T-helper 17 cell (primary cell): ENCODE measurements around the gene LRRC72. TPM values are rescaled to one million over a fixed set of nuclear protein-coding genes. Genes with fewer than 3 reads are reported as not detected.
"Not testable (repeated sequence)": the region's sequence is repeated elsewhere in the genome, so short reads cannot be mapped to it uniquely, and the experiment has no call there.

Experiments used
- ATAC-seq: fragments of 150-1000 bp; cut with Tn5 transposase; 2 replicates; pipeline ENCODE4 v1.10.0; 2021; ENCODE audit warnings: mild to moderate bottlenecking, moderate library complexity
- DNase-seq, 3 donors: peaks; one replicate each; pipeline versions ENCODE4 v3.0.0 to v3.0.0-alpha.2; 2020 to 2021
- H3K9me3 ChIP-seq: one replicate; pipeline ENCODE4 v1.7.0; 2013; ENCODE audit warnings: low read length, mild to moderate bottlenecking; ENCODE audit not compliant: control insufficient read depth, poor library complexity, severe bottlenecking
- H3K27ac Mint-ChIP-seq: one replicate; pipeline ENCODE4 v1.8.0; 2022; ENCODE audit warnings: mild to moderate bottlenecking, moderate library complexity, mixed read lengths
- H3K27me3 Mint-ChIP-seq: one replicate; pipeline ENCODE4 v1.8.0; 2022; ENCODE audit warnings: mixed read lengths
- H3K36me3 Mint-ChIP-seq: one replicate; pipeline ENCODE4 v1.8.0; 2022; ENCODE audit warnings: low read depth, mixed read lengths
- H3K4me1 Mint-ChIP-seq: one replicate; pipeline ENCODE4 v1.8.0; 2022; ENCODE audit warnings: mild to moderate bottlenecking, mixed read lengths
- H3K4me3 Mint-ChIP-seq: one replicate; pipeline ENCODE4 v1.8.0; 2022; ENCODE audit warnings: mild to moderate bottlenecking, moderate library complexity, mixed read lengths
- total RNA-seq, 4 donors: library from RNA in 2 of 4; stranded (reverse) in 2 of 4; gene quantifications; one replicate each; pipeline ENCODE4 v1.2.3 and lab custom pipeline; 2022 to 2026

Gene LRRC72
- total RNA-seq, 2 donors from 2014 or later, result not detected

DNA sequence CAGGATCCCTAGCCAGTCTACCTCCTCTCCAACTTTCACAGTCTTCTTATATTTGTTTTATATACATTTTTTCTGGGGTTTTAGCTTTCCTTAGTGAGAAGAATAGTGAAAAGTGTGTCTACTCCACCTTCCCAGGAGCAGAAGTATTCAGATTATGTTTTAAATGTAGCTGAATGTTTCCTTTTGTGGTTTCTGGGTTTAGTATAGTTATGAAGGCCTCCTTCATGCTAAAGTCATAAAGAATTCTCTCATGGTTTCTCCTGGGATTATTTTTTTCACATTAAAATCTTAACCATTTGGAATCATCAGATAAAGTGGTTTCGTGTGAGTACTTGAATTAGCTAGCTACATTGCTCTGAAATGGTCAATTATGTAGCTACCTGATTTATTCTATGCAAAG lies 68.1 kb downstream of the LRRC72 start:
- H3K27ac Mint-ChIP-seq, result no peak overlapping the region
- H3K9me3 ChIP-seq, result no peaks in the 10 kb centered on the region

GRCh38 chr7:16595596-16595995 lies 69.0 kb downstream of the LRRC72 start:
- H3K4me3 Mint-ChIP-seq, H3K27ac Mint-ChIP-seq, H3K9me3 ChIP-seq, H3K36me3 Mint-ChIP-seq, DNase-seq, H3K4me1 Mint-ChIP-seq, ATAC-seq, H3K27me3 Mint-ChIP-seq: not testable (repeated sequence)

More for the DNA sequence above, 68.1 kb downstream of the LRRC72 start:
- DNase-seq, result no peak
- no peaks in the 10 kb centered on the region for H3K27me3 Mint-ChIP-seq
- ATAC-seq, result no peak
- no peaks in the 10 kb centered on the region for H3K4me1 Mint-ChIP-seq
- no peak overlapping the region for H3K4me3 Mint-ChIP-seq
- H3K36me3 Mint-ChIP-seq, result no peaks in the 10 kb centered on the region

DNA sequence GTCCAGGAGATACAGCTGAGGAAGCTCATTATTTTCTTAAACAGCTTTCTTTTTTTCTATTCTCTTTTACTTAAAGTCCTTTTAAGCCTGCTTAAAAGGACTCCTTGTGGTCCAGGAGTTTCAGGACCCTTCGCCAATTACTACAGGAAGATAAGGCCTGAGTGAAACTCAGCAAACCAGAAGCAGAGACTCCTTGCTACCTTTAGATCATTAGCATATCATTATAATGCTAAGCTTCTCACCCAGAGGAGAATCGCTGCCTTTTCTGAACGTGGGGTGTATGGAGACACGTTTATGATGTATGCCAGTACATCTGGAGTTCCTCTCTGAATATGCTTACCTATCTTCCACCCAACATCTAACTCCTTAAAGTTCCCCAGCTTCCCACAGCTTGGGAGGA lies 71.4 kb downstream of the LRRC72 start:
- H3K27ac Mint-ChIP-seq, result no peak overlapping the region
- H3K4me1 Mint-ChIP-seq, result peaks cover 3% of the 10 kb centered on the region
- no peaks in the 10 kb centered on the region for H3K27me3 Mint-ChIP-seq
- no peak overlapping the region for H3K4me3 Mint-ChIP-seq
- ATAC-seq, result no peak
- H3K36me3 Mint-ChIP-seq, result peaks cover 6% of the 10 kb centered on the region
- H3K9me3 ChIP-seq, result no peaks in the 10 kb centered on the region
- no peak for DNase-seq

- no peaks in the 10 kb centered on the region for H3K9me3 ChIP-seq
- H3K4me1 Mint-ChIP-seq, result peaks cover 6% of the 10 kb centered on the region
- no peaks in the 10 kb centered on the region for H3K27me3 Mint-ChIP-seq
- no peak overlapping the region for H3K4me3 Mint-ChIP-seq
- ATAC-seq (no peak), DNase-seq (no peak)
- no peak overlapping the region for H3K27ac Mint-ChIP-seq
- H3K36me3 Mint-ChIP-seq, result peaks cover 10% of the 10 kb centered on the region
Observed at GRCh38 chr7:16599860-16600259, 73.2 kb downstream of the LRRC72 start.

- peaks cover 14% of the 10 kb centered on the region for H3K36me3 Mint-ChIP-seq
- no peak overlapping the region for H3K27ac Mint-ChIP-seq
- H3K4me1 Mint-ChIP-seq, result peaks cover 6% of the 10 kb centered on the region
- H3K4me3 Mint-ChIP-seq, result no peak overlapping the region
- ATAC-seq (no peak), DNase-seq (no peak)
- no peaks in the 10 kb centered on the region for H3K9me3 ChIP-seq
- H3K27me3 Mint-ChIP-seq, result no peaks in the 10 kb centered on the region
Observed at GRCh38 chr7:16603633-16604032, 77.0 kb downstream of the LRRC72 start.

- no peak for ATAC-seq
- Mint-ChIP-seq H3K36me3 (peaks cover 14% of the 10 kb centered on the region), H3K4me3 (no peak overlapping the region), H3K27me3 (no peaks in the 10 kb centered on the region), H3K27ac (no peak overlapping the region), H3K4me1 (peaks cover 6% of the 10 kb centered on the region)
- DNase-seq, result no peak
- no peaks in the 10 kb centered on the region for H3K9me3 ChIP-seq
Observed at GRCh38 chr7:16604054-16604453, 77.4 kb downstream of the LRRC72 start.

GRCh38 chr7:16606704-16607103 lies 80.1 kb downstream of the LRRC72 start:
- DNase-seq (no peak), ATAC-seq (no peak)
- H3K9me3 ChIP-seq, result no peaks in the 10 kb centered on the region
- Mint-ChIP-seq H3K27me3 (no peaks in the 10 kb centered on the region), H3K27ac (no peak overlapping the region), H3K4me1 (peaks cover 5% of the 10 kb centered on the region), H3K4me3 (no peak overlapping the region), H3K36me3 (peaks cover 13% of the 10 kb centered on the region)

GRCh38 chr7:16609842-16610450 lies 83.3 kb downstream of the LRRC72 start:
- DNase-seq, result no peak
- H3K36me3 Mint-ChIP-seq, result peaks cover 8% of the 10 kb centered on the region
- H3K9me3 ChIP-seq, result no peaks in the 10 kb centered on the region

DNA sequence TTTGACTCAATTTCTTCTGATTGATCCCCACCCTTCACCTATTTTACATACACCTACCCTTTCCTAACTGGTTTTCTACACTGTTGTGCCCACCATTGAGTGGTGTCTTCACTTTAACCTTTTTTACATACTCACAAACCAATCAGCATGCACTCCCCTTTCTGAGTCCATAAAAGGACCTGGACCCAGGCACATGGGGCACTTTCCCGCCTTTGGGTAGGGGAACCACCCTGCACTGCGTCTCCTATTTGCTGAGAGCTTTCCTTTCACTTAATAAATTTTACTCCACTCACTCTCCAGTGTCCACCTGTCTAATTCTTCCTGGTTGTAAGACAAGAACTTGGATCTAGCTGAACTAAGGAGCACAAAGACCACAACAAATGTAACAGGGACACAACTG lies 85.1 kb downstream of the LRRC72 start:
- DNase-seq (no peak), ATAC-seq (no peak)
- Mint-ChIP-seq H3K4me3 (no peak overlapping the region), H3K36me3 (peaks cover 12% of the 10 kb centered on the region), H3K4me1 (peaks cover 2% of the 10 kb centered on the region), H3K27me3 (no peaks in the 10 kb centered on the region), H3K27ac (no peak overlapping the region)
- H3K9me3 ChIP-seq, result no peaks in the 10 kb centered on the region

More at GRCh38 chr7:16609842-16610450, 83.3 kb downstream of the LRRC72 start:
- Mint-ChIP-seq H3K4me3 (no peak overlapping the region), H3K27ac (no peak overlapping the region), H3K27me3 (no peaks in the 10 kb centered on the region), H3K4me1 (peaks cover 2% of the 10 kb centered on the region)
- ATAC-seq, result no peak

GRCh38 chr7:16615228-16615627 lies 88.6 kb downstream of the LRRC72 start:
- H3K27me3 Mint-ChIP-seq, result no peaks in the 10 kb centered on the region
- H3K9me3 ChIP-seq, result no peaks in the 10 kb centered on the region
- ATAC-seq (no peak), DNase-seq (no peak)
- no peak overlapping the region for H3K27ac Mint-ChIP-seq
- peaks cover 16% of the 10 kb centered on the region for H3K36me3 Mint-ChIP-seq
- peaks cover 10% of the 10 kb centered on the region for H3K4me1 Mint-ChIP-seq
- no peak overlapping the region for H3K4me3 Mint-ChIP-seq

DNA sequence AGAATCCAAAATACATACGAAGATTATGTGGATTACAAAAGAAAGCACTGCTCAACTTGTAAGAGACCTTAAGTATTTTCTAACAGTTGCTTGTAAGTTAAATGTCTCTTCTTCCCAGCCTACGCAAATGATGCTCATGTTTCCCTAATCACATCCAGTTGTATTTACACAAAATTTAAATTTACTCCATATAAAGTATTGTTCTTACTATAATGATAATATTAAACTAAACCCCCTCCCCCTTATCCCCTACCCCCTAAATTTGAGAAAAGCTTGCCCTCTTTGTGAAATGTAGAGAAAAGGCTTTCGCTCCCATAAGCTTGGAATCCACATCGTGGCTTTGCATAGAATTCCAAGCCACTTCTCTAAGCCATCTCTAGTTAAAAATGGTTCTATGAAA lies 89.5 kb downstream of the LRRC72 start:
- no peak for DNase-seq
- no peak for ATAC-seq
- no peak overlapping the region for H3K4me3 Mint-ChIP-seq
- H3K4me1 Mint-ChIP-seq, result peaks cover 9% of the 10 kb centered on the region
- peaks cover 14% of the 10 kb centered on the region for H3K36me3 Mint-ChIP-seq
- H3K27me3 Mint-ChIP-seq, result no peaks in the 10 kb centered on the region
- H3K27ac Mint-ChIP-seq, result no peak overlapping the region
- no peaks in the 10 kb centered on the region for H3K9me3 ChIP-seq

DNA sequence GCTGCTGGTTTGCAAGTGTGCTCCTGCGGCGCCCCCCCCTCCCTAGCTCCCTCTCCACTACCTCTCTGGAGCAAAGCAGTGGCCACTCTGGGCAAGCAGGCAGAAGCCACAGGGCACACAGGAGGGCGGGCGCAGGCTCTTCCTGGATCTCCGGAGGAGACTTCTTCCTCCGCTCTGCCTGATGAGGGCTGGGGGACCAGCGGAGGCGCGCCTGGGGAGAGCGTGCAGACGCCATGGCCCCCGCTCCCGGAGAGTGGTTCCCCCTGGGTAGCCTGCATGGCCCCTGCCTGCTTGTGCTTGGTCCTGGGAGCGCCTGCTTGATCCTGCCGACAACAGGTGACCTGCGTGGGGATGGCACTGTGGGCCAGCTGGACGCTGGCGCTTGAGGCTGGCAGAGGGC lies 89.9 kb downstream of the LRRC72 start:
- Mint-ChIP-seq H3K27me3 (no peaks in the 10 kb centered on the region), H3K27ac (no peak overlapping the region), H3K4me3 (no peak overlapping the region), H3K36me3 (peaks cover 14% of the 10 kb centered on the region), H3K4me1 (peaks cover 9% of the 10 kb centered on the region)
- DNase-seq (no peak), ATAC-seq (no peak)
- no peaks in the 10 kb centered on the region for H3K9me3 ChIP-seq

- ATAC-seq, result peak; percentile 41
Observed at GRCh38 chr7:16619979-16620408, 93.4 kb downstream of the LRRC72 start.

GRCh38 chr7:16626388-16626787 lies 99.8 kb downstream of the LRRC72 start:
- Mint-ChIP-seq H3K4me3 (no peak overlapping the region), H3K27ac (no peak overlapping the region), H3K36me3 (peaks cover 7% of the 10 kb centered on the region), H3K4me1 (no peaks in the 10 kb centered on the region), H3K27me3 (no peaks in the 10 kb centered on the region)
- H3K9me3 ChIP-seq, result no peaks in the 10 kb centered on the region
- ATAC-seq (no peak), DNase-seq (no peak)

More at GRCh38 chr7:16619979-16620408, 93.4 kb downstream of the LRRC72 start:
- Mint-ChIP-seq H3K27me3 (no peaks in the 10 kb centered on the region), H3K27ac (peak overlapping the region; percentile 69), H3K4me1 (peaks cover 9% of the 10 kb centered on the region), H3K4me3 (no peak overlapping the region), H3K36me3 (peaks cover 14% of the 10 kb centered on the region)
- H3K9me3 ChIP-seq, result no peaks in the 10 kb centered on the region
- no peak for DNase-seq
